ENCODE results near the gene BAZ2A. TPM values are rescaled to one million over a fixed set of nuclear protein-coding genes. Genes with fewer than 3 reads are reported as not detected.

Gene BAZ2A
- total RNA-seq, 3 donors from 2014 or later: 109 to 144 (median 110) TPM

DNA sequence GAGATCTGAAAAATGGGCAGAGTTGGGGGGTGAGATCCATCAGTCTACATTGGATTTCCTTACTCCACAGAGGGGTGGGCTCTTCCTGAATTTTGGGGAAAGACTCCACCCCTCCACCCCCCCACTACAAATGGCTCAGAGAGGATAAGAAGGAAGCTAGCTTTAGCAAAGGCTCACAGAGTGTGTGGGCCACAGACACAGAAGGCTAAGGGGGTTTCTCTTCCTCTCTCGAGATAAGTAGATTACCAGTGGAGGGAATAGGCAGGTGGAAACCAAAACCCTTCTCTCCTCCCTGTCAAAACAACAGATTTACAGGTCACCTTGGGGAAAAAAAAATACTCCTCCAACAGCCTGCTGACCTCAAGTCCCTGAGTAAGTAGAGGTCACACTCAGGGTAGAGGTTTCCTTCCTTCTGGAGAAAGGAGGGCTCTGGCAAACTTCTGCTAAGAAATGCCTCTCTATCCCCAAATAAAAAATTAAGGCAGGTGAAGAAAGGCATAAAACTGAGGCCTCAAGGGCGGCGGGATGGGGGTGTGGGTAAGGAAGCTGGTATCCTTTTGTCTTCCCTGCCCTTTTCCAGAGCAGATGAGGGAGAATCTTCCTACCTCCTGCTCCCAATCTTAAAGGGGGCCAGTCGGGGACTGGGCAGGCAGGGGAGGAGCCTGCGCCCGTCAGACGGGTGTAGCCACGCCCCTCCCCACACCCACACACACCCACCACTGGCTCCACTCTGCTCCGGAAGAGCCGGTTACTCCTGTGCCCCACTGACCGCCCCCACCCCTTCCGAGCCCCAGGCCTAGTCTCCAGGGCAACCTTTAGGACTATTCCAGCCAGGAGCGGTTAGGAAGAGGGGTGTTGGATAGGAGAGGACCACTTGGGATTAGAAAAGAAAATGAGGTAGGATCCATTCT lies 1.9 kb upstream of the BAZ2A start:
- TF ChIP-seq, protein P1, sequence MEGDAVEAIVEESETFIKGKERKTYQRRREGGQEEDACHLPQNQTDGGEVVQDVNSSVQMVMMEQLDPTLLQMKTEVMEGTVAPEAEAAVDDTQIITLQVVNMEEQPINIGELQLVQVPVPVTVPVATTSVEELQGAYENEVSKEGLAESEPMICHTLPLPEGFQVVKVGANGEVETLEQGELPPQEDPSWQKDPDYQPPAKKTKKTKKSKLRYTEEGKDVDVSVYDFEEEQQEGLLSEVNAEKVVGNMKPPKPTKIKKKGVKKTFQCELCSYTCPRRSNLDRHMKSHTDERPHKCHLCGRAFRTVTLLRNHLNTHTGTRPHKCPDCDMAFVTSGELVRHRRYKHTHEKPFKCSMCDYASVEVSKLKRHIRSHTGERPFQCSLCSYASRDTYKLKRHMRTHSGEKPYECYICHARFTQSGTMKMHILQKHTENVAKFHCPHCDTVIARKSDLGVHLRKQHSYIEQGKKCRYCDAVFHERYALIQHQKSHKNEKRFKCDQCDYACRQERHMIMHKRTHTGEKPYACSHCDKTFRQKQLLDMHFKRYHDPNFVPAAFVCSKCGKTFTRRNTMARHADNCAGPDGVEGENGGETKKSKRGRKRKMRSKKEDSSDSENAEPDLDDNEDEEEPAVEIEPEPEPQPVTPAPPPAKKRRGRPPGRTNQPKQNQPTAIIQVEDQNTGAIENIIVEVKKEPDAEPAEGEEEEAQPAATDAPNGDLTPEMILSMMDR (IDR thresholded peaks at IDR 0.05): no peak
- ATAC-seq (peak; percentile 27), DNase-seq (peak; percentile 89 to 91 (median 89))
- H3K4me3 ChIP-seq: no peak overlapping the region
- H3K4me1 ChIP-seq (ENCODE audit: low read depth): peaks cover 43% of the 10 kb centered on the region
- no peaks in the 10 kb centered on the region for H3K36me3 ChIP-seq (ENCODE audit: low read depth)
- H3K9me3 ChIP-seq: no peaks in the 10 kb centered on the region
- intact Hi-C loops (cut with DNase I, micrococcal nuclease): loop anchor here in 1 of 2 donors (5.0 to 10.0 kb wide), 2 partner anchors 55 to 107 kb away; partner anchors contain the start of genes PTGES3 and RBMS2

DNA sequence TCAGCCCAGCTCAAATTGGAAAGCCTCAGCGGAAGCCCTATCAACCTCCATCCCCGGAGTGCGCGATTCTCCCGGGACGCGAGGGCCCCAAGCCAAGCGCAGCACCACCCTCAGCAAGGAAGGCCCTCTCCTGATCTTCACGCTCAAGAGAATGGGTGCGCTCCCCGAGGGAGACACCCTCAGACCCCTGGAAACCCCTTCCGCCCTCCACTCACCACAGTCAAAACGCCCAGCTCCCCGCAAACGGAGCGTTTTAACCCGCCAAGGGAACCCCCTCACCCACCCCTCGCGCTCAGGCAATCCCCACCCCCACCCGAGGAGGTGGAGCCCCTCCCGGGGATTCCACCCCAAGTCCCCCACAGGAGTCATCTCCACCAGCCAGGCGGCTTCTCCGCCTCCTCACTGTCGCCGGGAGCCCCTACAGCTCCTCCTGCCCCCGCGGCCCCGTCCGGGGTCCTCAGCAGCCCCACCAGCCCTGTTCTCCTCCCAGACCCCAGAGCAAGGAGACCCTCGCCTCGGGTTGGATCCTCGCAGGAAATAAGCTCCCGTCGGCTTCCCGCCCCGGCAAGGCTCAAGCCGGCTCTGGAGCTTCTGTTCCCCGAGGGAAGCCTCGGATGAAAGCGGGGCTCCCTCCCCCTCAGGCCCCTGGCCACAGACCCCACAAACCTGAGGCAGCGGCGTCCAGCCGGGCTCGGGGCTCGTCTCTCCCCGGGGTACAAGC lies 507 bp downstream of the BAZ2A start:
- Histone ChIP-seq H3K36me3 (ENCODE audit: low read depth) (no peaks in the 10 kb centered on the region), H3K9me3 (no peaks in the 10 kb centered on the region), H3K4me3 (peak overlapping the region; percentile 96), H3K4me1 (ENCODE audit: low read depth) (peaks cover 41% of the 10 kb centered on the region)
- intact Hi-C loops (cut with DNase I, micrococcal nuclease): loop anchor here in 1 of 2 donors (5.0 to 10.0 kb wide), 2 partner anchors 58 to 105 kb away; partner anchors contain the start of genes PTGES3 and RBMS2
- ATAC-seq (peak; percentile 38), DNase-seq (peak; percentile 50 to 71 (median 68))
- TF ChIP-seq, protein P1 (IDR thresholded peaks at IDR 0.05): no peak

DNA sequence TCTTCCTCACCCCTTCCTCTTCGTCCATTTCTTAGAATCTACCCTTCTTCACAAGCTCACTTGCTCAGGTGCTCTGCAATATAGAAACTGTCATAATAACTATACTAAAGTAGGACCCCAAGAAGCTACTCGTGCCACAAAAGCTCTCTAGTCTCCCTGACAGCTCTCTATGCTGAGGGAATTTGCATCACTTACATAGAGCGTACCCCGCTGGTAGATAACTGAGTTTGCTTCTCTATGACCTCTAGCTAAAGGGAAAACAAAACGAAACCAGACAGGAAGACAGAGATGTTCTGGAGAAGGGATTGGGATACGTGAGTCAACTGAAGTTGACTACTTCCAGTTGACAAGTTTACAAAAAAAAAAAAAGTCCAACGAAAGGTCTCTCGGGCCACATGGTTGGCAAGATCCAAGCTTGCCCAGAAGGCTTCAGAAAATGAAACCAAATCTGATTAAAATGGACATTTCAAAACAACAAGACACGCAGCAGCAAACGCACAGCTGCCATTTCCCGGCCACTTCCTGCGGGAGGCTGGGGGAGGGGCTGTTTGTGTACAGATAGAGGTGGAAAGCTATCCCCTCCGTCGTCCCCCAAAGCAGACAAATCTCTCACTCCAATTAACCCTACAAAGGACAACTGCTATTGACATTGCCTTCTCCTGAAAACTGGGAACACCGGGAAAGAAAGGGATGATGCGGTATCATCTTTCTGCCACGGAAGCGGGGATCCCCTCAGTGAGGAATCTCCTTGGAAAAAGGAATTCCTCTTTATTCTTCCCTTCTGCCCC lies 1.3 kb downstream of the BAZ2A start:
- TF ChIP-seq, protein P1 (IDR thresholded peaks at IDR 0.05): no peak
- Histone ChIP-seq H3K9me3 (no peaks in the 10 kb centered on the region), H3K36me3 (ENCODE audit: low read depth) (no peaks in the 10 kb centered on the region), H3K4me1 (ENCODE audit: low read depth) (peaks cover 38% of the 10 kb centered on the region), H3K4me3 (peak overlapping the region; percentile 96)
- ATAC-seq (peak; percentile 37), DNase-seq (peak; percentile 78 to 85 (median 84))
- intact Hi-C loops (cut with DNase I, micrococcal nuclease): no loop called here

DNA sequence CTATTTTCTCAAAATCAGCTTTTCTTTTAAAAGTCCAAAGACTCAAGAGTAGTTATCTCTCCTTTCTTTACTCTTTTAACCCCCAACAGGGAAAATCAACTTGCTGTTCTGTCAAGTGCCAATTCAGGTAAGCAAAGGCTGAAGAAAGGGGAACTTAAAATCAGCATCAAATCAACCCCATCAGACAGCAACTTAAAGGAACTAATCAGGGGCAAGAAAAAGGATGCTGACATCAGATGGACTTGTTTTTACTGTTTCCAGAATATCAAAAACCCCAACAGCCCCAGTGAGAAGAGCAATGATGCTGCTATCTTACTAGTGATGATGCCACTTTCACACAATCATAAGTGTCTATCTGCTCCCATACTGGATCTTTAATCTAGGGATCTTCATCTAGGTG lies 3.4 kb downstream of the BAZ2A start:
- intact Hi-C loops (cut with DNase I, micrococcal nuclease): no loop called here
- no peak for ATAC-seq

More for the DNA sequence above, 3.4 kb downstream of the BAZ2A start:
- no peaks in the 10 kb centered on the region for H3K36me3 ChIP-seq (ENCODE audit: low read depth)
- DNase-seq: no peak
- TF ChIP-seq, protein P1 (IDR thresholded peaks at IDR 0.05): no peak
- H3K4me1 ChIP-seq (ENCODE audit: low read depth): peaks cover 16% of the 10 kb centered on the region
- no peaks in the 10 kb centered on the region for H3K9me3 ChIP-seq
- H3K4me3 ChIP-seq: no peak overlapping the region
